GM23338 (cell line): ENCODE results near the gene YIPF4. TPM values are rescaled to one million over a fixed set of nuclear protein-coding genes. Genes with fewer than 3 reads are reported as not detected.

Experiments
- ATAC-seq: fragments of 200-7000 bp; cut with Tn5 transposase; 3 replicates; pipeline ENCODE4 v1.9.1; 2020
- DNase-seq: peaks from one replicate; pipeline ENCODE4 v3.0.0-alpha.2; 2015; ENCODE audit warnings: low spot score
- H2AFZ ChIP-seq: fragments of 200-600 bp; sonication (generic); 2 replicates; pipeline ENCODE4 v1.8.0; 2016; ENCODE audit warnings: antibody characterized with exemption, mild to moderate bottlenecking, moderate library complexity
- H3F3A ChIP-seq: fragments of 200-600 bp; sonication (generic); replicated peaks from 2 replicates; pipeline ENCODE4 v1.8.0; 2017; ENCODE audit warnings: antibody characterized with exemption, mixed run types, low read depth
- H3K27ac ChIP-seq: fragments of 200-600 bp; sonication (generic); 2 replicates; pipeline ENCODE4 v1.6.1; 2016; ENCODE audit warnings: low read depth
- H3K27me3 ChIP-seq: fragments of 200-600 bp; sonication (generic); 2 replicates; pipeline ENCODE4 v1.8.0; 2016; ENCODE audit warnings: mild to moderate bottlenecking, mixed run types, moderate library complexity; ENCODE audit not compliant: insufficient read depth
- H3K36me3 ChIP-seq: fragments of 200-600 bp; sonication (generic); 2 replicates; pipeline ENCODE4 v1.8.0; 2016; ENCODE audit warnings: mild to moderate bottlenecking; ENCODE audit not compliant: insufficient read depth
- H3K4me1 ChIP-seq: fragments of 200-600 bp; sonication (generic); 2 replicates; pipeline ENCODE4 v1.8.0; 2016; ENCODE audit warnings: mild to moderate bottlenecking, moderate library complexity; ENCODE audit not compliant: insufficient read depth
- H3K4me2 ChIP-seq: fragments of 200-600 bp; sonication (generic); 2 replicates; pipeline ENCODE4 v1.7.1; 2017; ENCODE audit warnings: mixed run types
- H3K4me3 ChIP-seq: fragments of 200-600 bp; sonication (generic); 2 replicates; pipeline ENCODE4 v1.6.1; 2016; ENCODE audit warnings: mixed run types
- H3K79me2 ChIP-seq: fragments of 200-600 bp; sonication (generic); replicated peaks from 2 replicates; pipeline ENCODE4 v1.8.0; 2017; ENCODE audit warnings: mild to moderate bottlenecking; ENCODE audit not compliant: insufficient read depth
- H3K9me2 ChIP-seq: fragments of 200-600 bp; sonication (generic); 2 replicates; pipeline ENCODE4 v1.8.0; 2017; ENCODE audit not compliant: insufficient read depth
- H4K20me1 ChIP-seq: fragments of 200-600 bp; sonication (generic); replicated peaks from 2 replicates; pipeline ENCODE4 v1.8.0; 2017; ENCODE audit warnings: mild to moderate bottlenecking; ENCODE audit not compliant: insufficient read depth
- H3K27ac Mint-ChIP-seq: 2 replicates; pipeline ENCODE4 v1.8.0; 2020; ENCODE audit warnings: inconsistent platforms, mild to moderate bottlenecking, moderate library complexity, mixed read lengths
- H3K27me3 Mint-ChIP-seq: 3 replicates; pipeline ENCODE4 v1.8.0; 2022; ENCODE audit warnings: low read depth, mild to moderate bottlenecking, moderate library complexity, mixed read lengths, inconsistent platforms; ENCODE audit not compliant: insufficient read depth, poor library complexity
- H3K36me3 Mint-ChIP-seq: 3 replicates; pipeline ENCODE4 v1.8.0; 2021; ENCODE audit warnings: low read depth, mild to moderate bottlenecking, inconsistent platforms, moderate library complexity, mixed read lengths
- H3K4me1 Mint-ChIP-seq: 3 replicates; pipeline ENCODE4 v1.8.0; 2020; ENCODE audit warnings: mild to moderate bottlenecking, inconsistent platforms, mixed read lengths
- H3K4me3 Mint-ChIP-seq: 3 replicates; pipeline ENCODE4 v1.8.0; 2021; ENCODE audit warnings: moderate library complexity, mild to moderate bottlenecking, inconsistent platforms, mixed read lengths
- H3K9me3 Mint-ChIP-seq: 3 replicates; pipeline ENCODE4 v1.8.0; 2020; ENCODE audit warnings: moderate library complexity, mild to moderate bottlenecking, inconsistent platforms, mixed read lengths
- EZH2 ChIP-seq: fragments of 200-600 bp; sonication (generic); IDR thresholded peaks from one replicate; pipeline ENCODE4 v1.8.0; 2017; ENCODE audit warnings: antibody characterized with exemption, mild to moderate bottlenecking, low read depth; ENCODE audit not compliant: unreplicated experiment
- EZH2phosphoT487 ChIP-seq: fragments of 200-600 bp; sonication (generic); IDR thresholded peaks from one replicate; pipeline ENCODE4 v1.8.1; 2018; ENCODE audit warnings: antibody characterized with exemption; ENCODE audit not compliant: unreplicated experiment
- JUNB ChIP-seq: IDR thresholded peaks from one replicate; pipeline ENCODE4 v1.6.1; 2016; ENCODE audit warnings: antibody characterized with exemption; ENCODE audit not compliant: unreplicated experiment
- POLR2AphosphoS5 ChIP-seq: IDR thresholded peaks from 2 replicates; pipeline ENCODE4 v1.6.1; 2016; ENCODE audit warnings: antibody characterized with exemption, low read depth
- STAT1 ChIP-seq: IDR thresholded peaks from one replicate; pipeline ENCODE4 v1.6.1; 2016; ENCODE audit warnings: antibody characterized with exemption; ENCODE audit not compliant: unreplicated experiment
- polyA plus RNA-seq: library from polyadenylated mRNA; unstranded; fragments of >200 nt; fragmentation: Nextera tagmentation; extraction: Ambion mirVana; gene quantifications from 2 replicates; pipeline ENCODE4 v1.2.1, GENCODE V29; 2016
- total RNA-seq: library from RNA; depleted of rRNA; stranded (reverse); fragments of >200 nt; shearing (Covaris generic); gene quantifications from 2 replicates; pipeline ENCODE4 v1.2.3, GENCODE V29; 2014
- TF ChIP-seq, protein P1 (sequence below): fragments of 250-450 bp; sonication (Bioruptor Pico); IDR thresholded peaks from 2 replicates; pipeline ENCODE4 v1.5.0; 2020; ENCODE audit warnings: mild to moderate bottlenecking, moderate library complexity

YIPF4 gene
- total and polyA plus RNA-seq, 2 experiments from 2014 or later = 14.2 to 24.9 TPM

DNA sequence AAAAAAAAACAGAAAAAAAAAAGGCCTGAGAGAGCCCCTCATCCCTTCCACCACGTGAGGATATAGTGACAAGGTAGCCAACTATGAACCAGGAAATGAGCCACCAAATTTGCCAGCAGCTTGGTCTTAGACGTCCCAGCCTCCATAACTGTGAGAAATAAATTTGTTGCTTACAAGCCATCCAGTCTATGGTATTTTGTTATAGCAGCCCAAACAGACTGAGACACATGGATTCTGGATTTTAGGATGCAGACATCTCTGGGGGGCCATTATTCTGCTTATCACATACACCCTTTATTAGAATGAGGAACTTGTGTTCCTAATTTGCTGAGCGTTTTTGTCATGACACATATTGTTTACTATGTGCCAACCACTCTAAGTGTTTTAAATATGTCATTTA is 5.4 kb upstream of the YIPF4 start (continued):
- TF ChIP-seq, protein P1, sequence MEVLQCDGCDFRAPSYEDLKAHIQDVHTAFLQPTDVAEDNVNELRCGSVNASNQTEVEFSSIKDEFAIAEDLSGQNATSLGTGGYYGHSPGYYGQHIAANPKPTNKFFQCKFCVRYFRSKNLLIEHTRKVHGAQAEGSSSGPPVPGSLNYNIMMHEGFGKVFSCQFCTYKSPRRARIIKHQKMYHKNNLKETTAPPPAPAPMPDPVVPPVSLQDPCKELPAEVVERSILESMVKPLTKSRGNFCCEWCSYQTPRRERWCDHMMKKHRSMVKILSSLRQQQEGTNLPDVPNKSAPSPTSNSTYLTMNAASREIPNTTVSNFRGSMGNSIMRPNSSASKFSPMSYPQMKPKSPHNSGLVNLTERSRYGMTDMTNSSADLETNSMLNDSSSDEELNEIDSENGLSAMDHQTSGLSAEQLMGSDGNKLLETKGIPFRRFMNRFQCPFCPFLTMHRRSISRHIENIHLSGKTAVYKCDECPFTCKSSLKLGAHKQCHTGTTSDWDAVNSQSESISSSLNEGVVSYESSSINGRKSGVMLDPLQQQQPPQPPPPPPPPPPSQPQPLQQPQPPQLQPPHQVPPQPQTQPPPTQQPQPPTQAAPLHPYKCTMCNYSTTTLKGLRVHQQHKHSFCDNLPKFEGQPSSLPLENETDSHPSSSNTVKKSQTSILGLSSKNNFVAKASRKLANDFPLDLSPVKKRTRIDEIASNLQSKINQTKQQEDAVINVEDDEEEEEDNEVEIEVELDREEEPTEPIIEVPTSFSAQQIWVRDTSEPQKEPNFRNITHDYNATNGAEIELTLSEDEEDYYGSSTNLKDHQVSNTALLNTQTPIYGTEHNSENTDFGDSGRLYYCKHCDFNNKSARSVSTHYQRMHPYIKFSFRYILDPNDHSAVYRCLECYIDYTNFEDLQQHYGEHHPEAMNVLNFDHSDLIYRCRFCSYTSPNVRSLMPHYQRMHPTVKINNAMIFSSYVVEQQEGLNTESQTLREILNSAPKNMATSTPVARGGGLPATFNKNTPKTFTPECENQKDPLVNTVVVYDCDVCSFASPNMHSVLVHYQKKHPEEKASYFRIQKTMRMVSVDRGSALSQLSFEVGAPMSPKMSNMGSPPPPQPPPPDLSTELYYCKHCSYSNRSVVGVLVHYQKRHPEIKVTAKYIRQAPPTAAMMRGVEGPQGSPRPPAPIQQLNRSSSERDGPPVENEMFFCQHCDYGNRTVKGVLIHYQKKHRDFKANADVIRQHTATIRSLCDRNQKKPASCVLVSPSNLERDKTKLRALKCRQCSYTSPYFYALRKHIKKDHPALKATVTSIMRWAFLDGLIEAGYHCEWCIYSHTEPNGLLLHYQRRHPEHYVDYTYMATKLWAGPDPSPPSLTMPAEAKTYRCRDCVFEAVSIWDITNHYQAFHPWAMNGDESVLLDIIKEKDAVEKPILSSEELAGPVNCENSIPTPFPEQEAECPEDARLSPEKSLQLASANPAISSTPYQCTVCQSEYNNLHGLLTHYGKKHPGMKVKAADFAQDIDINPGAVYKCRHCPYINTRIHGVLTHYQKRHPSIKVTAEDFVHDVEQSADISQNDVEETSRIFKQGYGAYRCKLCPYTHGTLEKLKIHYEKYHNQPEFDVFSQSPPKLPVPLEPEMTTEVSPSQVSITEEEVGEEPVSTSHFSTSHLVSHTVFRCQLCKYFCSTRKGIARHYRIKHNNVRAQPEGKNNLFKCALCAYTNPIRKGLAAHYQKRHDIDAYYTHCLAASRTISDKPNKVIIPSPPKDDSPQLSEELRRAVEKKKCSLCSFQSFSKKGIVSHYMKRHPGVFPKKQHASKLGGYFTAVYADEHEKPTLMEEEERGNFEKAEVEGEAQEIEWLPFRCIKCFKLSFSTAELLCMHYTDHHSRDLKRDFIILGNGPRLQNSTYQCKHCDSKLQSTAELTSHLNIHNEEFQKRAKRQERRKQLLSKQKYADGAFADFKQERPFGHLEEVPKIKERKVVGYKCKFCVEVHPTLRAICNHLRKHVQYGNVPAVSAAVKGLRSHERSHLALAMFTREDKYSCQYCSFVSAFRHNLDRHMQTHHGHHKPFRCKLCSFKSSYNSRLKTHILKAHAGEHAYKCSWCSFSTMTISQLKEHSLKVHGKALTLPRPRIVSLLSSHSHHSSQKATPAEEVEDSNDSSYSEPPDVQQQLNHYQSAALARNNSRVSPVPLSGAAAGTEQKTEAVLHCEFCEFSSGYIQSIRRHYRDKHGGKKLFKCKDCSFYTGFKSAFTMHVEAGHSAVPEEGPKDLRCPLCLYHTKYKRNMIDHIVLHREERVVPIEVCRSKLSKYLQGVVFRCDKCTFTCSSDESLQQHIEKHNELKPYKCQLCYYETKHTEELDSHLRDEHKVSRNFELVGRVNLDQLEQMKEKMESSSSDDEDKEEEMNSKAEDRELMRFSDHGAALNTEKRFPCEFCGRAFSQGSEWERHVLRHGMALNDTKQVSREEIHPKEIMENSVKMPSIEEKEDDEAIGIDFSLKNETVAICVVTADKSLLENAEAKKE = no peak
- TF ChIP-seq STAT1 = no peak

GRCh38 chr2:32274289-32274688 is 3.4 kb upstream of the YIPF4 start:
- H4K20me1 ChIP-seq = no peaks in the 10 kb centered on the region
- DNase-seq (no peak), ATAC-seq (no peak)
- no peak overlapping the region for H3K4me2 ChIP-seq
- no peaks in the 10 kb centered on the region for H3K4me1 ChIP-seq
- H3K27me3 ChIP-seq = no peaks in the 10 kb centered on the region
- no peaks in the 10 kb centered on the region for H3K36me3 ChIP-seq
- H3K79me2 ChIP-seq = peaks cover 11% of the 10 kb centered on the region
- H3K4me3 Mint-ChIP-seq = no peak overlapping the region
- H3K27me3 Mint-ChIP-seq = peaks cover 2% of the 10 kb centered on the region
- no peaks in the 10 kb centered on the region for H3K9me2 ChIP-seq
- no peak overlapping the region for H3K27ac ChIP-seq
- H3K27ac Mint-ChIP-seq = no peak overlapping the region
- H2AFZ ChIP-seq = no peak overlapping the region
- no peaks in the 10 kb centered on the region; the same call in 1 of the 2 replicates for H3F3A ChIP-seq
- H3K4me3 ChIP-seq = no peak overlapping the region
- H3K9me3 Mint-ChIP-seq = no peaks in the 10 kb centered on the region
- H3K4me1 Mint-ChIP-seq = 0 out of 3 replicates have a peak, but pooled peaks cover 3% of the 10 kb centered on the region
- H3K36me3 Mint-ChIP-seq = no peaks in the 10 kb centered on the region
- TF ChIP-seq JUNB (no peak), POLR2AphosphoS5 (no peak), EZH2phosphoT487 (no peak), STAT1 (no peak), EZH2 (no peak)
- TF ChIP-seq, protein P1 = no peak
